HT1080 (cell line): ENCODE measurements around the gene PLA2G6. TPM values are rescaled to one million over a fixed set of nuclear protein-coding genes. Genes with fewer than 3 reads are reported as not detected.
"Not testable (repeated sequence)": the region's sequence is repeated elsewhere in the genome, so short reads cannot be mapped to it uniquely, and the experiment has no call there.

Source experiments
- DNase-seq: peaks from one replicate; pipeline ENCODE4 v3.0.0-alpha.2; 2015; ENCODE audit warnings: low read depth
- total RNA-seq: library from RNA; depleted of rRNA; stranded (reverse); fragments of >200 nt; shearing (Covaris generic); gene quantifications from 2 replicates; pipeline ENCODE4 v1.2.3, GENCODE V29; 2014

Gene PLA2G6
- total RNA-seq, 1 experiment from 2014 or later, result 2.9 TPM

DNA sequence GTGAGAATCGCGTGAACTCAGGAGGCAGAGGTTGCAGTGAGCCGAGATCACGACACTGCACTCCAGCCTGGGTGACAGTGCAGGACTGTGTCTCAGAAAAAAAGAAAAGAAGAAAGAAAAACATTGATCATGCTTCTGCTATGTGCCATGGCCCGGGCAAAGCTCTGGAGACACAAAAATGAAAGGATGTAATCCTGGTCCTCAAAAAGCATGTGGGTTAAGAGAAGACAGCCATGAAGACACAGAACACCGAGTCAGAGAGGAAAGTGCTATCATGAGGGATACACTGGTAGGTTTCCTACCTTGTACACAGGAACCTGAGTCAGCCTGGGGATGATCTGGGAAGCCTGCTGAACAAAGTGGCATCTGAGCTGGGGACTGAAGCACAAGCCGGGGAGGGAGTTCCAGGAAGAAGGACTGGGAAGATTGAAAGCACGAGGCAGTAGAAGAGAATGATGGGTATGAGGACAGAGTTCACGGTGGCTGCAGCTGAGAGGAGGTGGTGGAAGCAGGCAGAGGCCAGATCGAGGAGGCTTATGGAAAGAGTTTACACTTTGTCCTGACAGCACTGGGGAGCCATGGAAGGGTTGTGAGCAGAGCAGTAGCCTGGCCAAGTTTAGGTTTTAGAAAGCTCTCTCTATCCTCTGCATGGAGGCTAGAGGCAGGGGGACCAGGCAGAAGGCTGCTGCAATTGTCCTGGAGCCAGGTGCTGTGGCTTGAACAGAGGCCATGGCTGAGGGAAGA, 10.3 kb upstream of the PLA2G6 start:
- no peak for DNase-seq

DNA sequence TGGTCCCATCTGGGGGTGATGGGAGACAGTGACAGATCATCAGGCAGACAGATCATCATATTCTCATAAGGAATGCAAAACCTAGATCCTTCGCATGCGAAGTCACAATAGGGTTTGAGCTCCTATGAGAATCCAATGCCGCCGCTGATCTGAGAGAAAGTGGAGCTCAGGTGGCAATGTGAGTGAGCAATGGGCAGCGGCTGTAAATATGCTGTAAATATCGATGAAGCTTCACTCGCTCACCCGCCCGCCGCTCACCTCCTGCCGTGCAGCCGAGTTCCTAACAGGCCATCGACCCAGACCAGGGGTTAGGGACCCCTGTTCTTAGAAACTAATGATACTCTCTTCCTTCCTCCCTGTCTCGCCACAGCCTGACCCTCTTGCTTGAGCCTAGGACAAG, 9.4 kb upstream of the PLA2G6 start:
- DNase-seq, result no peak

DNA sequence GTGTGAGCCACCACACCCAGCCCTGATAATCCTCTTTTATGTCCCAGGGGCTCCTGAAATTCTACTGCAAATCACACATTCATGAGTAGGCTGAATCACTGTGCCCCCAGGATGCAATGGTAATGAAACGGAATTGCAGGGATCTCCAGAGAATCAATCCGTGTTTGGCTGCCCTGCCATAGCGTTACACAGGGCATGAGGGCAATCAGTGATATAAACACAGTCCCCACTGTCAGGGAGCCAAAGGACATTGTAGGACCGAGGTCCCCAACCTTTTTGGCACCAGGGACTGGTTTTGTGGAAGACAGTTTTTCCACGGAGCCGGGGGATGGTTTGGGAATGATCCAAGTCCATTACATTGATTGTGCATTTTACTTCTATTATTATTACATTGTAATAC, 9.0 kb upstream of the PLA2G6 start:
- DNase-seq, result no peak

DNA sequence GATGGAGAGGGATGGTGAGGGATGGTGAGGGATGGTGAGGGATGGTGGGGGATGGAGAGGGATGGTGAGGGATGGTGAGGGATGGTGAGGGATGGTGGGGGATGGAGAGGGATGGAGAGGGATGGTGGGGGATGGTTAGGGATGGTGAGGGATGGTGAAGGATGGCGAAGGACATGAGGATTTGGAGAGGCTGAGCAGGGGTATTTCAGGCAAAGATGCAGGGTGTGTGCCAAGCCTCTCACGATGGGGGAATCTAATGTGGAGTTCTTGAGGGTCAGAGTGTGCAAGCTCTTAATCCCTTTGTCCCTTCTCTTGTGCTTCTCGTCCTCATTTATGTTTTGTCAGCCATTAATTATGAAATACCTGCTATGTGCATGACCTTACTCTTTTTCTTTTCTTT, 7.5 kb upstream of the PLA2G6 start:
- DNase-seq, result no peak

DNA sequence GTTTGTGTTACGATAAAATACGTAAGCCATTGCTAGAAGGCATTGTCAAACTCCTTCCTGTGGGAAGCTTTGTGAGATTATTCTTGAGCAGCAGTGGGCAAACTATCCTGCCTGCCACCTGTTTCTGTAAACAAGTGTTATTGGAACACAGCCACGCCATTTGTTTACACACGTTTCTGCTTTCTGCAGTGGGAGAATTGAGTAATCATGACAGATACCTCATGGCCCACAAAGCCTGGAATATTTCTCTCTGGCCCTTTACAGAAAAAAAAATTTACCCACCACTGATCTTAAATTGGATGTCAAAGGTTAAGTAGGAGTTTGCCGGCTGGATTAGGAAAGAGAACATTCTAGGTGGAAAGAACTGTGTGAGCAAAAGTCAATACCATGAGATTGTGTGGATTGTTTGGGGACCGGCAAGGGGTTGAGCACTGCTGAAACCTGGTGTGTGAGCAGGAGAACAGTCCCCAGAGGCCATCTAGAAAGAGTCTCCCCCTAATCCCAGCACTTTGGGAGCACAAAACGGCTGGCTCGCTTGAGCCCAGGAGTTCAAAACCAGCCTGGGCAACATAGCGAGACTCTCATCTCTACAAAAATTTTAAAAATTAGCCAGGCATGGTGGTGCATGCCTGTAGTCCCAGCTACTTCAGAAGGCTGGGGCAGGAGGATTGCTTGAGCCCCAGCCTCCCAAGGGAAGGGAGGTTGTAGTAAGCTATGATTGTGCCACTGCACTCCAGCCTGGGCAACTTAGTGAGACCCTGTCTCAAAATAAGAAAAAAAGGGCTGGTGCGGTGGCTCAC, 6.0 kb upstream of the PLA2G6 start:
- no peak for DNase-seq

DNA sequence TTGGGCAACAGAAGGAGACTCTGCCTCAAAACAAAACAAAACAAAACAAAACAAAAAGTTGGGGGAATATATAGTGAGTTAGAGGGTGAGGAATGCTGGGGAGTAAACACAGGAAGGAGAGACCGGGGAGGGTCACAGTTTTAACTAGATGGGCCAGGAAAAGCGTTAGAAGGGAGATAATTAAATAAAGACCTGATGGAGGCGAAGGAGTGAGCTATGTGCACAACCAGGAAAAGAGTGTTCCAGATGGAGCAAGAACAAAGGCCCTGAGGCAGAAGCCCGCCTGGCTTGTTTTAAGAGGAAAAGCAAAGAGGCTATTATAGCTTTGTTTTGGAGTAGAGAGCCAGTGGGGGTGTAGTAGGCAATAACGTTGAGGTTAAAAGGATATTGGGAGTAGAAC, 4.8 kb upstream of the PLA2G6 start:
- DNase-seq, result no peak

DNA sequence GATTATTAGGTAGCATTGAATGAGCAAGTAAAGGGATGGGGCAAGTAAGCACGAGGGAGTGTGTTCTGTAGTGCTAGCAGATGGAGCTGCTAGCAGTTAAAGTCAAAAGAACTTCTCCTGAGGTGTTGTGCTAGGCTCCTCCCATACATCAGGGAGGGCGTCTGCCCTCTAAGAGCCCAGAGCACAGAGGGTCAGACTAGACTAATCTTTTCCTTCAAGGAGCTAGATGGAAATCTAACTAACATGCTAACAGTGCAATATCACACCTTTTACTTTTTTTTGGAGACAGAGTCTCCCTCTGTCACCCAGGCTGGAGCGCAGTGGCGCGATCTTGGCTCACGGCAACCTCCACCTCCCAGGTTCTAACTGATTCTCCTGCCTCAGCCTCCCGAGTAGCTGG, 3.2 kb upstream of the PLA2G6 start:
- DNase-seq, result no peak

DNA sequence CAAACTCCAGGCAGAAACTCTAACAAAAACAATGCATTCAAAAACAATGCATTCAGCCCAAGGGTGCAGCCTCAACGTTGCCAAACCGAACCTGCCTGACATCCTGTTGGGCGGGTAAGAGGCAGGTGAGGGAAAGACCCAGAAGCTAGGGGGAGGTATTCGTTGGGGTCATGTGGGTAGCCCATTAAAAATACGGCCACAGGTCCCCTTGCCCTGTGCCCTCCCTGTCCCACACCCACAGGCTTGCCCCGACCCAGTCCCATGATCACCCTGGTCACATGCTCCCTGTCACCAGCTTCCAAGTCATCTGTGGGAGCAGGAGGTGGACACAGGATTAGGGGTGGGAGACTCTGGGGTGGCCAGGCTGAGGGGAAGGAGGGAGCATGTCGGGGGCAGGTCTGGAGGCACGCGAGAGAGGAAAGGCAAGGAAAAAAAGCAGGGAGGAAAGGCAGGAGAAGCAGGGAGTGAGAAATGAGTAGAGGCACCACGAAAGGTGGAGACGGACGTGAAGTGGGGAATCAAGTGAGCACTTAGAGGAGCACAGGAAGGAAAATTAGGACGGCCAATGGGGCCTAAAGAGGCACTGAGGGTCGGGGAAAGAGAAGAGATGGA, 683 bp downstream of the PLA2G6 start:
- DNase-seq, result no peak

DNA sequence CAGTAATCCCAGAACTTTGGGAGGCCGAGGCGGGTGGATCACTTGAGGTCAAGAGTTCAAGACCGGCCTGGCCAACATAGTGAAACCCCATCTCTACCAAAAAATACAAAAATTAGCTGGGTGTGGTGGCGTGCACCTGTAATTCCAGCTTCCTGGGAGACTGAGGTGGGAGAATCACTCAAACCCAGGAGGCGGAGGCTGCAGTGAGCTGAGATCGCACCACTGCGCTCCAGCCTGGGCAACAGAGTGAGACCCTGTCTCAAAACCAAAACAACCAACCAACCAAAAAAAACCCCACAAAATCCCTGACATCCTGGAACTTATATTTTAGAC, 3.1 kb downstream of the PLA2G6 start:
- DNase-seq, result not testable (repeated sequence)

DNA sequence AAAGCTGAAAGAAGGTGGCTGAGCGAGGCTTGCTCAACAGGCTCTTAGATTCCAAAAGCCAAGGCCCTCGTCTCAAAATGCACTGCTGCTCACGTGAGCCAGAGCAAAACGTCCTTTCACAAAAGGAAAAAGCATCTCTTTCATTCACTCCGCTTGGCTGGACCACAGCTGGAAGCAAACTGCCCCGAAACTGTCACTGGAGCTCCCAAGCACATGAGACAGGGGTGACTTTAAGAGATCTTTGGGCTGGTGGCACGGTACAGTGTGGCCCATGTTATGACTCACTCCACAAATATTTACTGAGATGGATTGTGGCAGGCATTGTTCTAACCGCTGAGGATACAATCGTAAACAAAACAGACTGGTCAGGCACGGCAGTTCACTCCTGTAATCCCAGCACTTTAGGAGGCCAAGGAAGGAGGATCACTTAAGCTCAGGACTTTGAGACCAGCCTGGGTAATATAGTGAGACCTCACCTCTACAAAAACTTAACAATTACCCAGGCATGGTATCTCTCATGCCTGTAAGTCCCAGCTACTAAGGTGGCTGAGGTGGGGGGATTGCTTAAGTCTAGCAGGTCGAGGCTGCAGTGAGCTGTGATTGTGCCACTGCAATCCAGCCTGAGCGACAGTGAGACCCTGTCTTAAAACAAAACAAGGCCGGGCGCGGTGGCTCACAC, 3.6 kb downstream of the PLA2G6 start:
- DNase-seq, result peak; percentile 81

DNA sequence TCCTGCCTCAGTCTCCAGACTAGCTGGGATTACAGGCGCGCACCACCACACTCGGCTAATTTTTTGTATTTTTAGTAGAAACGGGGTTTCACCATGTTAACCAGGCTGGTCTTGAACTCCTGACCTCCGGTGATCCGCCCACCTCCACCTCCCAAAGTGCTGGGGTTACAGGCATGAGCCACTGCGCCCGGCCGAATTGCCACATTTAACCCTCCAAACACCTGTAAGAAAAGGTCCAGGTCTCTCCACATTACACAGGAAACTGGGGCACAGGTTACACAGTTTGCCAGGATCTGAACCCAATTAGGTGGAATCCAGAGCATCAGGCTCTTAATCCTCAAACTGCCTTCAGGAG, 4.1 kb downstream of the PLA2G6 start:
- DNase-seq, result not testable (repeated sequence)

DNA sequence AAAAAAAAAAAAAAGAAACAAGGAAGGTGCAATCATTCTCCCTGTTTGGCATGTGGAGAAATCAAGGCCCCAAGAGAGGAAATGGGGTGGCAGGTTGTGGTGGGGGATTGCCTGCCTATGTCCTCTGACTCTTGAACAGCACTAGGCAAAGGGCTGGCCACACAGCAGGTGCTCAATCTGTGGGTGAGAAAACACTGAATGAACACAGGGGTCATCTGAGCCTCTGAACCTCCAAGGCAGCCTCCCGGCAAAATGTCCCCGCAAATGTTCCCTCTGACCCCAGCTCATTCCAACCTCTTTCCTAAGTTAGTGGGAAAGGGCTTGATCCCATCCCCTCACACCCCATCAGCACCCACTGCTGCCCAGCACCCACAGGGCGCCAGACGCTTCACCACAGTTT, 4.6 kb downstream of the PLA2G6 start:
- no peak for DNase-seq

DNA sequence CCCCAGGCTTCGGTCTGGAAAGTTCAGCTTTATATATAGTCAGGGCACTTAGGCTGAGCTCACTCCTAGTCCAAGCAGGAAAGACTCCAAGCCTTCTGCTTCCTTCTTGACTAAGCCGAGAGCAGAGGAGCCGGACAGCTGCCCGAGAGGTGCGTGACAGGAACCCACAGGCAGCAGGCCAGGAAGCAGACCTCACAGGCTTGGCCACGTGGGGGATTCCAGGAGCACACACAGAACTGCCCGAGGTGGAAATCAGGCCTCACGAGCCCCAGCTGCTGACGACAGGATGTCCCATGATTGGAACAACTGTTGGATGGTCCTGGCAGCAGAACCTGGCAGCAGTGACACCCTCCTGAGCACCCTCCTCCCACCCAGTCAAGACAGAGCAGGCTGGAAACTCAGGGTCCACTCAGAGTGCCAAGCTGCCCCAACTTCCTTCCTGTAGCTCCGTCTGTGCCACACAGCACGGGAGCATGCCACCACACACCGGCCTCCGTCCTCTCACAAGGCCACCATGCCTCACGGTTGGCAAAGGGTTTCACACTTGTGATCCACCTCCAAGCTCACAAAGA, 5.4 kb downstream of the PLA2G6 start:
- peak; percentile 50 for DNase-seq

DNA sequence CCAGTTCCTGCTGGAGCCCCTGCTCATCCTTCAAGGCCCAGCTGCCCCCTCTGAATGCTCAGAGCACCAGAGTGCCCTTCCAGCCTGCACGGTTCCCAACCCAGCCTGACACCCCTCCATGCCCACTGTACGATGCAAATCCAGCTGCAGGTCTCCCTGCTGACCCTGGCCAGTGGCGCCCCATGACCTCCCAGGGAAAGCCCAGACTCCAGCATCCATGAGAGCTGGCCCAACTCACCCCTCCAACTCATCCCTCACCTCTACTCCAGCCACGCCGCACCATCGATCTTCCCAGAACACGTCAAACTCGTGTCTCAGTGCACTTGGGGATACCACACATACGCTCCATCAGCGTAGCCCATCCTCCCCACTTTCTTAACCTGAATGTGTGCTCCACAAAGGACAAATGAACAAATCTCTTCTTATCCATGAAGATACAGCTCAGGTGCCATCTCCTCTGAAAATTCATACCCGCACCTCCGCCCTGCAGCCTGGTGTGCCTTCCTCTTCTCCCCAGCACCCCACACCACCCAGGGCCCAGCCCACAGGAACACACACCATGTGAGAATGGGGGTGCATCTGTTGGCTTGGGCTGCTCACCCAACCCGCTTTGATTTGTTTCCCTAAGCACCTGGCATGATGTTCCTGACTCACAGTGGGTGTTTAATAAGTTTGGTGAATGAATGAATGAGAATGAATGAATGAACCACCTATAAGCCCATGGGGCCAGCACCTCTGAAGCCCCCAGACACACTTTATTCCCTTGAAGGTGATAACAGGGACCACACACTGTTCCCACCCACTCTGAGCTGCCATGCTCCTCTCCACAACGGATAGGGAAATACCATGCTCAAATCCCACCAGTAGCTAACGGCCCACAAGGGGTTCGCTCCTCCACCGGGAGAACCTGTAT, 6.2 kb downstream of the PLA2G6 start:
- DNase-seq, result no peak

DNA sequence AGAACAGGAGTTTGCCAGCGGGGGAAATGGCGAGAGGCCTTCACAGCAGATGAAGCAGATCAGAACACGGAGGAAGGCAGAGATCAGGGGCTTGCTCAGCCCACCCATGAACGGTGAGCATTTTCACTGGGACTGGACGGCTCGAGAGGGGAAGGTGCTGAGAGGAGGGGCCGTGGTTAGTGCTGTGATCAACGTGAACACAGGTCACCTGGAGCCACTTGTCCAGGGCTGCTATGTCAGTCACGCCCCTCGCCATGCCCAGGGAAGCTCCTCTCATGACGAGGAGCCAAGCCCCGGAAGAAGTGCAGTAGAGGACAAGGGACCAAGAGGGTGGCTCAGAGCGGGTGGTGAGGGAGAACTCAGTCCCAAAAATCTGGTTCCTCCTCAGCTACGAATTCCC, 7.0 kb downstream of the PLA2G6 start:
- DNase-seq, result no peak

DNA sequence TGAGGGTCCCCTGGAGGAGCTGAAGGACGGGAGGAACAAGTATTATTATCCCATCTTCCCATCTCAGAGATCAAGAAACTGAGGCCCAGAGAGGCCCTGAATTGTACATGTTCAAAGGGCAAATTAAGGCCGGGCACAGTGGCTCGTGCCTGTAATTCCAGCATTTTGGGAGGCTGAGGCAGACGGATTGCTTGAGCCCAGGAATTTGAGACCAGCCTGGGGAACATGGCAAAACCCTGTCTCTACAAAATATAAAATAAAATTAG, 8.1 kb downstream of the PLA2G6 start:
- DNase-seq, result no peak

DNA sequence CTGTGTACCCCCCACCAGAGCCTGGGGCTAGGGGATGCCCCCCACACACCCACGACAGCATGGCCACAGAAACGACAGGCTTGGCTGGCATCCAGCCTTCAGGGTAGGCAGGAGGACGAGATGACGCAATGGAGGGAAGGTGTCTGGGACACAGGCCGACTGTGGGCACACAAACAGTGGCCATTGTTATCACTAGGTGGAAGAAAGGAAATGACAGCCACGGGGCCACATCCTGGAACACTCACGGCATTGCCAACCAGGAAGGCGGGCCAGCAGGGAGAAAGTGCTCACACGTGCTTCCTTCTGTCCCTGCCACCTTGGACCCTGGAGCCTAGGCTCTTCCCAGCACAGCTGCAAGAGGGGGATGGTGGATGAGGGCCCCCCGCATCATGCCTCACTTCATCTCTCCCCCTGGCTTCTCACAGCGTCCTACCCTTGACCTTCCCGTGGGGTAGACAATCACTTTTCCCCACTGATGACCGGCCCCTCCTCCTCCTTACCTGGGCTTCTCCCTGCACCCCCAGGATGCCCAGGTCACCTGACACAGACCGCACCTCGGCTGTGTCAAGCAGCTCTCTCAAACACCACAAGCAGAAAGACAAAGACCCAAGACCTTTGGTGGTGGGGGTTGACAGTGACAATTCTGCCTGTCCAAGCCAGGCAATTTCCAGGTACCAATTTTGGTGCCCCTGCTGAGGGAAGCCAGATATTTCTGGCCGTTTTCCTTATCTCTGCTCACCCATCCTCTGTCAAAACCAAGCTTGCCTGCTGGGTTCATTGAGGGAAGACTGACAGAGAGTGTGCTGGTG, 8.6 kb downstream of the PLA2G6 start:
- DNase-seq, result peak; percentile 80

DNA sequence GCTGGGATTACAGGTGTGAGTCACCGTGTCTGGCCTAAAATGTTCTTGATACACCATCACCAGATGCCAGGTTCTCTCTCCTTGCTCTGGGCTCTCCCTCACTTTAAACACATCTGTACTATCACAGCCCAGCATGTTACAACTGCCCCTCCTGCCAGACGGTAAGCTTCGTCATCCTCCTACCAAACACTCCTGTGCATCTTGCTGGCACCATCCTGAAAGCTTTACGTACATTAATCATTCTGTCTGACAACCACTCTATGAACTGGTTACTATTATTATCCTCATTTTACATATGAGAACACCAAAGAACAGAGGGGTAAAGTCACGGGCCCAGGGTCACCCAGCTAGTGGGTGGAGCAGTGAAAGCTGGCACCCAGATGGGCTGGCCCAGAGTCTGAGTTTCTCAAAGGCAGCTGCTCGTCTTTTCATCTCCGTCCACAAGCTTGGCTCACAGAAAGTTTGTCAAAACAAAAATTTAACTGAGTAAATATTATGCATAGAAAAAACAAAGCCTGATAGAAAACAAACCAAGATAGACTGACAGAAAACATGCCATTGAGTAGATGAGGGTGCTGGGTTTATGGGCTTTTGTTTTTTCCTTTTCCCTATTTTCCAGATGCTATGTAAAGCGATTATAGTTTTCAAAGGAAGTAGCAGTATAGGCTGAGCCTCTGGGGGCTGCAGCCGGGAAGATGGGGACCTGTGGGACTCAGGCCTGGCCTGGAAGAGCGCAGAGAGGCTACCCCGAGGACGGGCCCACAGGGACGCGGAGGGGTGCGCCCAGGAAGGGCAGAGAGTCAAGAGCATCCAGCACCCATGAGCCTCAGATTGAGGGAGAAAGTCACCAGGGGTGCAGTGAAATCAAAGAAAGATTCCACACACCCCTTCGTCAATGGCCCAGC, 9.5 kb downstream of the PLA2G6 start:
- no peak for DNase-seq

DNA sequence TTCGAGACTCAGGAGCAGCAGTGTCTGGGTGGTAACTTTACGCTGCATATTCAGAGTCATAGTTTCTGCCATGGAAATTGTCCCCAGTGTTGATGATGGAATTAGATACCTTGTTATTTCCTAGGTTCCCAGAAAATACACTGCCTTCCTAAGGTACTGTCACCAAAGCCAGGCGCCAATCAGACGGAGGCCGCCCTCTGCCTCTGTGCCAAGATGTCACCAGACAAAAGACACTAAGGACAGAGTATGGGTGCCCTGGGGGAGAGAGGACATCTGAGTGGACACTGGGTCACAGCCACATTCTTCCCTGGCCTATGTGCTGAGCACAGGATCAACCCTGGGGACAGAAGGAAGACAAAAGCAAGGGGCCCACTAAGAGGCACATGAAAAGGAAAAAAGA, 11.2 kb downstream of the PLA2G6 start:
- DNase-seq, result no peak
